Measurements from ENCODE around the gene WFDC5. TPM values are rescaled to one million over a fixed set of nuclear protein-coding genes. Genes with fewer than 3 reads are reported as not detected.
A peak's percentile ranks its signal among the peaks of the same experiment; 100 is the strongest.

The WFDC5 gene
- polyA plus RNA-seq, 1 of the 3 experiments (the other 2 are of a cell fraction), result 0.08 TPM

DNA sequence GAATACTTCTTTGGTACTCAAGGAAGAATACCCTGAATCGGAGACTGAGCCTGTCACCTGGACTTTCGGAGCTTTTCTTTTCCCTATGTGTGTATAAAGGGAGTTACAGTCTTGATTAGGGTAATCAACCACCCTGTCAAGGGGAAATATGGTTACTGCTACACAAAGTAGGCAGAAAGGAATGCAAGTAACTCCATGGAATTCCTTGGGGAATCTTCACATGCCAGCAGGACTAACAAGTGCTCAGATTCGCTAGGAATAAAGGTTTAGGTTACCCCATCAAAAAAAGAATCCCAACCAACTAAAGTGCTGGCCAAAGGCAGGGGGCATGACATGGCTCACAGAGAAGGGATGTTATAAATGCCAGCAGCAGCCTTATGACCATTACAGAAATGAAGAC lies 24.5 kb downstream of the WFDC5 start:
- H3K4me3 ChIP-seq (ENCODE audit: low read depth in 2 of 2, low read length in 1 of 2), result no peak overlapping the region
- no peak overlapping the region for H2AFZ ChIP-seq (ENCODE audit: low read depth)
- DNase-seq, result no peak
- no peaks in the 10 kb centered on the region for H3K9me3 ChIP-seq
- POLR2A ChIA-PET, result no interaction called here
- H4K20me1 ChIP-seq (ENCODE audit: insufficient read depth), result no peaks in the 10 kb centered on the region
- no peaks in the 10 kb centered on the region for H3K79me2 ChIP-seq (ENCODE audit: insufficient read depth)
- H3K9me2 ChIP-seq, result no peaks in the 10 kb centered on the region
- CTCF ChIA-PET, result interaction anchor here (1.5 to 9.3 kb wide), 4 partner anchors 20 to 200 kb away, joined by 4 to 158 read pairs (median 56); partner anchors contain the start of gene WFDC5
- H3K4me2 ChIP-seq, result no peak overlapping the region
- peaks cover 0 to 4% of the 10 kb centered on the region in 2 experiments; a peak in 1 of 4 replicates for H3K4me1 ChIP-seq (ENCODE audit: control insufficient read depth in 1 of 2, insufficient read depth in 2 of 2, low read depth in 1 of 2, low read length in 1 of 2)
- H3K27me3 ChIP-seq (ENCODE audit: insufficient read depth), result no peaks in the 10 kb centered on the region
- H3F3A ChIP-seq (replicated peaks; ENCODE audit: insufficient read depth), result peaks cover 22% of the 10 kb centered on the region
- H3K27ac ChIP-seq (ENCODE audit: low read depth in 2 of 2, low read length in 1 of 2), result no peak overlapping the region; a peak in 1 of 4 replicates
- H3K36me3 ChIP-seq (replicated peaks in 1 of 2; ENCODE audit: control insufficient read depth in 1 of 2, insufficient read depth in 2 of 2, low read length in 1 of 2), result no peaks in the 10 kb centered on the region
- H3K9ac ChIP-seq, result no peak overlapping the region
- TF ChIP-seq FOXM1 (IDR thresholded peaks at IDR 0.05; ENCODE audit: low read depth) (no peak), RAD21 (IDR thresholded peaks at IDR 0.05; ENCODE audit: low read length) (no peak), GABPA (IDR thresholded peaks at IDR 0.05; ENCODE audit: low read depth) (no peak), RCOR1 (IDR thresholded peaks at IDR 0.05; ENCODE audit: low read length) (no peak), GATA2 (CRISPR knock-in tag; IDR thresholded peaks at IDR 0.05) (no peak), YY1 (IDR thresholded peaks at IDR 0.05; ENCODE audit: low read depth) (no peak), RFX5 (IDR thresholded peaks at IDR 0.05; ENCODE audit: low read length) (no peak), ZBTB33 (IDR thresholded peaks at IDR 0.05; ENCODE audit: borderline replicate concordance, low read depth) (no peak), SMC3 (IDR thresholded peaks at IDR 0.05; ENCODE audit: low read depth, low read length) (no peak)
- WGBS (ENCODE audit: low lambda C conversion rate), result 90% methylated on average over 3 of the region's 3 CpGs

GRCh38 chr20:45088247-45088646 lies 26.7 kb downstream of the WFDC5 start:
- Histone ChIP-seq H3K9me3 (no peaks in the 10 kb centered on the region), H3K4me2 (peak overlapping the region; percentile 55; the same call in 1 of the 2 replicates), H3K4me1 (ENCODE audit: control insufficient read depth in 1 of 2, insufficient read depth in 2 of 2, low read depth in 1 of 2, low read length in 1 of 2) (peaks cover 0 to 4% of the 10 kb centered on the region in 2 experiments; a peak in 1 of 4 replicates), H4K20me1 (ENCODE audit: insufficient read depth) (no peaks in the 10 kb centered on the region), H3K4me3 (ENCODE audit: low read depth in 2 of 2, low read length in 1 of 2) (no peak overlapping the region), H3K27ac (ENCODE audit: low read depth in 2 of 2, low read length in 1 of 2) (peak overlapping the region; percentile 79 to 91; a peak in 3 of 4 replicates), H3K36me3 (replicated peaks in 1 of 2; ENCODE audit: control insufficient read depth in 1 of 2, insufficient read depth in 2 of 2, low read length in 1 of 2) (no peaks in the 10 kb centered on the region), H3K27me3 (ENCODE audit: insufficient read depth) (no peaks in the 10 kb centered on the region), H3K9ac (peak overlapping the region; percentile 55), H3K79me2 (ENCODE audit: insufficient read depth) (no peaks in the 10 kb centered on the region), H3K9me2 (no peaks in the 10 kb centered on the region), H3F3A (replicated peaks; ENCODE audit: insufficient read depth) (peaks cover 22% of the 10 kb centered on the region), H2AFZ (ENCODE audit: low read depth) (peak overlapping the region; percentile 53; the same call in 1 of the 2 replicates)
- CTCF ChIA-PET, result interaction anchor here (1.2 kb wide), 1 partner anchor 9 kb away, joined by 4 read pairs; no protein-coding TSS in a partner anchor
- DNase-seq, result no peak
- WGBS (ENCODE audit: low lambda C conversion rate), result 22% methylated on average over 7 of the region's 7 CpGs
- POLR2A ChIA-PET, result no interaction called here
- TF ChIP-seq RXRA (IDR thresholded peaks at IDR 0.05; ENCODE audit: borderline replicate concordance, low read depth) (peak; percentile 50; the same call in 1 of the 2 replicates), CHD2 (IDR thresholded peaks at IDR 0.05; ENCODE audit: low read length, partially characterized antibody) (no peak), SIN3A (IDR thresholded peaks at IDR 0.05; ENCODE audit: borderline replicate concordance, low read depth, low read length) (no peak), GATA2 (CRISPR knock-in tag; IDR thresholded peaks at IDR 0.05) (no peak), TCF12 (IDR thresholded peaks at IDR 0.05) (peak; percentile 83), IRF3 (IDR thresholded peaks at IDR 0.05; ENCODE audit: low read depth, low read length) (no peak), ELF1 (IDR thresholded peaks at IDR 0.05) (no peak), TAF1 (IDR thresholded peaks at IDR 0.05; ENCODE audit: borderline replicate concordance, low read depth, low read length) (no peak), RFX5 (IDR thresholded peaks at IDR 0.05; ENCODE audit: low read length) (no peak), FOXJ3 (CRISPR knock-in tag; IDR thresholded peaks at IDR 0.05) (no peak), GABPA (IDR thresholded peaks at IDR 0.05; ENCODE audit: low read depth) (no peak), NRF1 (IDR thresholded peaks at IDR 0.05; ENCODE audit: low read depth, low read length) (no peak), SMC3 (IDR thresholded peaks at IDR 0.05; ENCODE audit: low read depth, low read length) (no peak), POLR2AphosphoS5 (IDR thresholded peaks at IDR 0.05; ENCODE audit: low read depth, low read length) (peak; percentile 39; the same call in 1 of the 2 replicates), REST (IDR thresholded peaks at IDR 0.05; ENCODE audit: low read depth, low read length) (no peak), JUND (IDR thresholded peaks at IDR 0.05) (peak; percentile 62), NFIC (IDR thresholded peaks at IDR 0.05; ENCODE audit: borderline replicate concordance) (peak; percentile 69)
- TF ChIP-seq, protein P1, sequence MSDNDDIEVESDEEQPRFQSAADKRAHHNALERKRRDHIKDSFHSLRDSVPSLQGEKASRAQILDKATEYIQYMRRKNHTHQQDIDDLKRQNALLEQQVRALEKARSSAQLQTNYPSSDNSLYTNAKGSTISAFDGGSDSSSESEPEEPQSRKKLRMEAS (IDR thresholded peaks at IDR 0.05; ENCODE audit: low read depth), result peak; percentile 52; the same call in 1 of the 2 replicates

Measured in SK-N-SH (cell line).